Prostate gland (tissue), 2 donors: Measurements from ENCODE around the gene ACOX3. TPM values are rescaled to one million over a fixed set of nuclear protein-coding genes. Genes with fewer than 3 reads are reported as not detected.

ENCODE experiments used
- DNase-seq: peaks from one replicate; pipeline ENCODE4 v3.0.0-alpha.2; 2019; ENCODE audit warnings: low spot score
- H3K27ac ChIP-seq, 2 donors: fragments of 200-600 bp; sonication (generic); 2 replicates each; pipeline ENCODE4 v1.5.1; 2017 to 2019
- H3K27me3 ChIP-seq: fragments of 200-600 bp; sonication (generic); replicated peaks from 2 replicates; pipeline ENCODE4 v1.5.1; 2019; ENCODE audit not compliant: insufficient read depth
- H3K36me3 ChIP-seq, 2 donors: fragments of 200-600 bp; sonication (generic); 1 replicate in 1 of 2; 2 replicates in 1 of 2; pipeline versions ENCODE4 v1.5.1 to v1.8.1; 2017 to 2019
- H3K4me1 ChIP-seq: fragments of 200-600 bp; sonication (generic); replicated peaks from 2 replicates; pipeline ENCODE4 v1.5.1; 2019
- H3K4me3 ChIP-seq, 2 donors: fragments of 200-600 bp; sonication (generic); 2 replicates each; pipeline ENCODE4 v1.5.1; 2017 to 2019
- H3K9me3 ChIP-seq: fragments of 200-600 bp; sonication (generic); 2 replicates; pipeline ENCODE4 v1.5.1; 2017
- CTCF ChIP-seq, 4 experiments: fragments of 200-600 bp in 2 of 4; fragments of 450-650 bp in 2 of 4; sonication (generic) in 2 of 4; IDR thresholded peaks; 1 replicate in 3 of 4; 2 replicates in 1 of 4; pipeline ENCODE4 v1.5.1; 2016 to 2019; ENCODE audit warnings: antibody characterized with exemption in 4 of 4, mild to moderate bottlenecking in 2 of 4, moderate library complexity in 2 of 4
- POLR2A ChIP-seq: fragments of 450-650 bp; IDR thresholded peaks from one replicate; pipeline ENCODE4 v1.6.1; 2016; ENCODE audit warnings: antibody characterized with exemption, mild to moderate bottlenecking
- POLR2AphosphoS5 ChIP-seq: sonication (generic); formaldehyde crosslinking; IDR thresholded peaks from one replicate; pipeline ENCODE4 v1.6.1; 2017; ENCODE audit warnings: antibody characterized with exemption
- WGBS: methylation state at CpG from one replicate; pipeline ENCODE4 v1.1.5; 2018; 5-methylcytosine and 5-hydroxymethylcytosine counted together
- intact Hi-C: fragments of 100-400 bp; cut with DNase I; formaldehyde crosslinking; loops from one replicate; pipeline ENCODE4 v1.14.2; 2022
- total RNA-seq, 2 donors: library from RNA; depleted of rRNA; stranded (reverse); fragments of >200 nt; gene quantifications; one replicate each; pipeline ENCODE4 v1.1.0, GENCODE V29; 2016

The ACOX3 gene
- total RNA-seq, 2 donors from 2014 or later: 65.7 to 75.4 TPM

GRCh38 chr4:8364141-8364540 is 76.4 kb downstream of the ACOX3 start:
- Histone ChIP-seq H3K9me3 (no peaks in the 10 kb centered on the region), H3K36me3 (peaks cover 0 to 9% of the 10 kb centered on the region in 2 donors), H3K27ac (no peak overlapping the region), H3K4me3 (no peak overlapping the region), H3K4me1 (no peaks in the 10 kb centered on the region), H3K27me3 (no peaks in the 10 kb centered on the region)
- intact Hi-C loops: no loop called here
- WGBS: 51% methylated on average over 7 of the region's 7 CpGs
- TF ChIP-seq POLR2A (no peak), CTCF (IDR thresholded peaks at IDR 0.05) (no peak), POLR2AphosphoS5 (no peak)
- no peak for DNase-seq

- H3K4me3 ChIP-seq: no peak overlapping the region
- TF ChIP-seq POLR2A (no peak), POLR2AphosphoS5 (no peak), CTCF (IDR thresholded peaks at IDR 0.05) (no peak)
- intact Hi-C loops: no loop called here
- H3K9me3 ChIP-seq: no peaks in the 10 kb centered on the region
- DNase-seq: no peak
- 79% methylated on average over 1 of the region's 1 CpG for WGBS
- no peaks in the 10 kb centered on the region for H3K27me3 ChIP-seq
- no peaks in the 10 kb centered on the region for H3K4me1 ChIP-seq
- no peak overlapping the region for H3K27ac ChIP-seq
- peaks cover 0 to 9% of the 10 kb centered on the region in 2 donors for H3K36me3 ChIP-seq
These were observed 78.0 kb downstream of the ACOX3 start for GRCh38 chr4:8362483-8362882.

- no peak for TF ChIP-seq CTCF (IDR thresholded peaks at IDR 0.05)
- Histone ChIP-seq H3K4me1 (peaks cover 6% of the 10 kb centered on the region), H3K27ac (no peak overlapping the region), H3K9me3 (no peaks in the 10 kb centered on the region), H3K36me3 (no peaks in the 10 kb centered on the region), H3K27me3 (no peaks in the 10 kb centered on the region), H3K4me3 (no peak overlapping the region)
- intact Hi-C loops: no loop called here
- no peak for DNase-seq
- WGBS: 92% methylated on average over 5 of the region's 5 CpGs
These were observed 81.3 kb downstream of the ACOX3 start for GRCh38 chr4:8359193-8359592.

- H3K4me3 ChIP-seq: no peak overlapping the region
- peaks cover 26% of the 10 kb centered on the region for H3K4me1 ChIP-seq
- TF ChIP-seq POLR2A (no peak), POLR2AphosphoS5 (no peak), CTCF (IDR thresholded peaks at IDR 0.05) (no peak)
- intact Hi-C loops: no loop called here
- DNase-seq: no peak
- WGBS: 84% methylated on average over 8 of the region's 8 CpGs
- H3K27ac ChIP-seq: no peak overlapping the region
- H3K9me3 ChIP-seq: no peaks in the 10 kb centered on the region
- no peaks in the 10 kb centered on the region for H3K36me3 ChIP-seq
- no peaks in the 10 kb centered on the region for H3K27me3 ChIP-seq
These were observed 83.7 kb downstream of the ACOX3 start for GRCh38 chr4:8356856-8357255.

GRCh38 chr4:8355864-8356565 is 84.5 kb downstream of the ACOX3 start:
- Histone ChIP-seq H3K9me3 (no peaks in the 10 kb centered on the region), H3K36me3 (no peaks in the 10 kb centered on the region), H3K4me3 (no peak overlapping the region), H3K4me1 (peaks cover 33% of the 10 kb centered on the region), H3K27ac (peak overlapping the region in 1 of 2 donors; percentile 0), H3K27me3 (no peaks in the 10 kb centered on the region)
- DNase-seq: peak; percentile 46
- 32% methylated on average over 8 of the region's 8 CpGs for WGBS
- intact Hi-C loops: no loop called here
- TF ChIP-seq POLR2A (no peak), POLR2AphosphoS5 (peak; percentile 16)
